ENCODE data around the gene MBIP.
"Not testable (repeated sequence)": the region's sequence is repeated elsewhere in the genome, so short reads cannot be mapped to it uniquely, and the experiment has no call there.

Gene MBIP, protein sequence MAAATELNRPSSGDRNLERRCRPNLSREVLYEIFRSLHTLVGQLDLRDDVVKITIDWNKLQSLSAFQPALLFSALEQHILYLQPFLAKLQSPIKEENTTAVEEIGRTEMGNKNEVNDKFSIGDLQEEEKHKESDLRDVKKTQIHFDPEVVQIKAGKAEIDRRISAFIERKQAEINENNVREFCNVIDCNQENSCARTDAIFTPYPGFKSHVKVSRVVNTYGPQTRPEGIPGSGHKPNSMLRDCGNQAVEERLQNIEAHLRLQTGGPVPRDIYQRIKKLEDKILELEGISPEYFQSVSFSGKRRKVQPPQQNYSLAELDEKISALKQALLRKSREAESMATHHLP

DNA sequence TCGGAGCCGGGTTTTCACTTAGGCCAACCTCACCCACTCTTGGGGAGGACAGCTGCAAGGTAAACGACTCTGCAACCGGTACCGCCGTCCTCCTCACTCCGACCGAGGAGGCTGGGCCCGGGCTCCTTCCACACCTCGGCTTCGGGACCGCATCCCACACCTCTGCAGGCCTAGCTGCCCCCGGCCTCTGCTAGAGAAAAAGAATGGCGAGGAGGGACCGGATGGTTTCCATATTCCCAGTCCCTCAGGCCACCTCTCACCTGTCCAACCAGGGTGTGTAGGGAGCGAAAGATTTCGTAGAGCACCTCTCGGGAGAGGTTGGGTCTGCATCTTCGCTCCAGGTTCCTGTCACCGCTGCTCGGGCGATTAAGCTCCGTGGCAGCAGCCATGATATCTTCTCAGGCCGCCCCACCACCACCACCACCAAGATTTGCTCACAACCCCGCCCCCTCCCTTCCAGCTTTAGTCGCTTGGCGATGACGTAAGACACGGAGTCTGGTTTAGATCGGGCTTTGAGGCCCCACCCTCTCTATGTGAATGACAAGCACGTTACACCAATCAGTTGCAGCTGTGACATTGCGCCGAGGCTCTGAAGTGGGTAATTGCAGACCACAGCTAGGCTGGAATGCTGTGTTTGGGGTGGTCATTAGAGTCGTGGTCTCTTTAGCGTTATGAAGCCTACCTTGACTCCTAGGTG, at the start of gene MBIP:
TSS of gene MBIP (minus strand) at position 438 of the 697 bp plus-strand sequence. CDS start at position 389, 49 bp downstream.
- peak; percentile 95 for DNase-seq

- DNase-seq: no peak
Measured at GRCh38 chr14:36367985-36368774, 47.7 kb upstream of the MBIP start.

- peak; percentile 34 for DNase-seq
Measured at GRCh38 chr14:36365766-36366165, 45.3 kb upstream of the MBIP start.

GRCh38 chr14:36363704-36364103, 43.3 kb upstream of the MBIP start:
- no peak for DNase-seq

DNA sequence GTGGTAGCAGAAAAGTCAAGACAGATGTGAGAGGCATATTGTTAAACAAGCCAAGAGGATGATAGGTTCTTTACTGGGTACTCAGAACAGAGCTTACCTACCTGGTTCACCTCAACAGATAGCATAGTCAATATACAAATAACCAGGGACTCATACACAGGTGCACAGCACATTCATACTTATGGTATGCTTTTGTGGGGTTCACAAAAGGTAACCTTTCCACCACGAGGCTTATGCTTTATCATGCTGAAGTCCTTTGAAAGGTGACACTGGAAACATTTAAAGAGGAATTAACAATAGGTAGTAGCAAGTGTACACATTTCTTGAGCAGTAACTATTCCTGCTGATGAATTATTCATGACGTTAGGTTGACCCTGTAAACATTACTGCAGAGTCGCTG, 42.2 kb upstream of the MBIP start:
- peak; percentile 85 for DNase-seq

- no peak for DNase-seq
Measured at GRCh38 chr14:36361210-36361853, 40.9 kb upstream of the MBIP start.

- no peak for DNase-seq
Measured at GRCh38 chr14:36356862-36357261, 36.4 kb upstream of the MBIP start.

- peak; percentile 99 for DNase-seq
Measured at GRCh38 chr14:36346052-36346451, 25.6 kb upstream of the MBIP start.

GRCh38 chr14:36344211-36344610, 23.8 kb upstream of the MBIP start:
- DNase-seq: no peak

DNA sequence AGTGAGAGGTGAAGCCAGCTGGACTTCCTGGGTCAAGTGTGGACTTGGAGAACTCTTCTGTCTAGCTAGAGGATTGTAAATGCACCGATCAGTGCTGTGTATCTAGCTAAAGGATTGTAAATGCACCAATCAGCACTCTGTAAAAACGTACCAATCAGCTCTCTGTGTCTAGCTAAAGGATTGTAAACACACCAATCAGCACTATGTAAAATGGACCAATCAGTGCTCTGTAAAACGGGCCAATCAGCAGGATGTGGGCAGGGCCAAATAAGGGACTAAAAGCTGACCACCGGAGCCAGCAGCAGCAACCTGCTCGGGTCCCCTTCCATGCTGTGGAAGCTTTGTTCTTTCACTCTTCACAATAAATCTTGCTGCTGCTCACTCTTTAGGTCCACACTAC, 21.4 kb upstream of the MBIP start:
- DNase-seq: not testable (repeated sequence)

GRCh38 chr14:36340276-36340890, 19.9 kb upstream of the MBIP start:
- no peak for DNase-seq

DNA sequence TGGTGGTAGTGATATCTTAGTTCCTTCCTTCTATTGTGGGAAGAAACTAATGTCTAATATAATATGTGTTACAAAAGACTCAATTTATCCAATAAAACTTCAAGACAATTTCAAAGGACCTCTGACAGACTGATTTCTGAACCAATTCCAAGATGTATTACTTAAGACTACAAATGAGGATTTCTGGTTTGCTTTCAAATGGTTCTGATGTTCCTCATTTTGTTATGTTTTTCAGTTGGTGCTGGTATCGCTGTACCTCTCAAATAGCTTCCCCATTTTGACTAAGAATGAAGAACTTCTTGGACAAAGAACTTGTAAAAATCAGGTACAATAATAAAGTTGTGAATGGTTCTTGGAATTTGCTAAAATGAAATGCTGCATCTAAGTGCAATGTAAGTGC, 19.4 kb upstream of the MBIP start:
- DNase-seq: no peak

- DNase-seq: no peak
Measured at GRCh38 chr14:36333119-36333518, 12.7 kb upstream of the MBIP start.

DNA sequence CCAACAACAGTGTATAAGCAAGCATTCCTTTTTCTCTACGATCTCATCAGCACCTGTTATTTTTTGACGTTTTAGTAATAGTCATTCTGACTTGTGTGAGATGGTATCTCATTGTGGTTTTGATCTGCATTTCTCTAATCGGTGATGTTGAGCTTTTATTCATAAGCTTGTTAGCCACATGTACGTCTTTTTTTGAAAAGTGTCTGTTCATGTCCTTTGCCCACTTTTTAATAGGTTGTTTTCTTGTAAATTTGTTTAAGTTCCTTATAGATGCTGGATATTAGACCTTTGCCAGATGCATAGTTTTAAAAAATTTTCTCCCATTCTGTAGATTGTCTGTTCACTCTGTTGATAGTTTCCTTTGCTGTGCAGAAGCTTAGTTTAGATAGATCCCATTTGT, 7.1 kb upstream of the MBIP start:
- not testable (repeated sequence) for DNase-seq

GRCh38 chr14:36325853-36326252, 5.4 kb upstream of the MBIP start:
- DNase-seq: no peak

DNA sequence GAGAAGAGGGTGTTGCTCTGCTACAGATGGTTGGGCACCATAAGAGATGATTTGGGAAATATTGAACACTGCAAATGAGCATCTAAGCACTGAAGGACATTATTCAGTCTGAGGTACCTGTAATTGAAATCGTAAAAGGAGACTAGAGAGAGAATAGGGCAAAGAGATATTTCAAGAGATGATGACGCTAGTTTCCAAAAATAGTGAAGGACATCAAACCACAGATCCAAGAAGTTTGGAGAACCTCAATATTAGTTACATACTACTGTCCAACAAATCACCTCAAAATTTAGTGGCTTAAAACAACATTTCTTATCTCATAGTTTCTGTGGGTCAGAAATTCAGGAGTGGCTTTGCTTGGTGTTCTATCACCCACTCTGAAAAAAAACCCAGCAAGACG, 4.5 kb upstream of the MBIP start:
- no peak for DNase-seq

DNA sequence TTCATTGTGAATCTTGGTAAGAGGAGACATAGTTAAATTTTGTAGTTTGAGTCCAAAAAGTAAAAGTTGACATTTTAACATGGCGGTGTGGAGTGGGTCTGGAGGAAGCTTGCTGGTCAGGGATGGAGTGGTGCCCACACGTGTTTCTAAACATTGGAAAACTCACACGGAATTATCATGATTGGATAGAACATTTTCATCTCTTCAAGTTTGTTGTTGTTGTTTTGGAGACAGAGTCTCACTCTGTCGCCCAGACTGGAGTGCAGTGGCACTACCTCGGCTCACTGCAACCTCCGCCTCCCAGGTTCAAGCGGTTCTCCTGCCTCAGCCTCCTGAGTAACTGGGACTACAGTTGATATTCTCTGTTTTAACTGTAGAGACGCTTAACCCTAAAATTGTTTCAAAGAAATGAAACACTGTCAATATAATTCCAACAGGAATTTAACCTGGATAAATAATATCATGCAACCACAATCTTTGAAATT, 502 bp upstream of the MBIP start:
- DNase-seq: no peak

- peak; percentile 75 for DNase-seq
Measured at GRCh38 chr14:36319899-36320199, 588 bp downstream of the MBIP start.

DNA sequence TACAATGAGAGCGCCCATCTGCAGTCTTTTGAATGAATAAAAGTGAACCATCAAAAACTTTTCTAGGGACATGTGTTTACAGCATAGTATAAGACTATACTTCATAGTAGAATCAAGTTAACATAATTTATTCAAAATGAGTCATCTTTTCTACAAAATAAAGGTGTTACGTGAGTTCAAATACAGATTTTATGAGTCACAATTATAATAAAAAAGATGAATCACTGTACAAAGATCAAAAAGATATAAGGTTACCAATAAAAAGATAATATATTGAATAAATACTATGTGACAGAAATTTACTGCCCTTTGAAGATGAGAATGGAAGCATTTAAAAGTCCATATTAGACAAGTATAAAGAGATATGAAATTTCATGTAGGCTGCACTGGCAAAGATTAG, 2.8 kb downstream of the MBIP start:
- peak; percentile 41 for DNase-seq

- peak; percentile 54 for DNase-seq
Measured at GRCh38 chr14:36316131-36316530, 4.3 kb downstream of the MBIP start.

DNA sequence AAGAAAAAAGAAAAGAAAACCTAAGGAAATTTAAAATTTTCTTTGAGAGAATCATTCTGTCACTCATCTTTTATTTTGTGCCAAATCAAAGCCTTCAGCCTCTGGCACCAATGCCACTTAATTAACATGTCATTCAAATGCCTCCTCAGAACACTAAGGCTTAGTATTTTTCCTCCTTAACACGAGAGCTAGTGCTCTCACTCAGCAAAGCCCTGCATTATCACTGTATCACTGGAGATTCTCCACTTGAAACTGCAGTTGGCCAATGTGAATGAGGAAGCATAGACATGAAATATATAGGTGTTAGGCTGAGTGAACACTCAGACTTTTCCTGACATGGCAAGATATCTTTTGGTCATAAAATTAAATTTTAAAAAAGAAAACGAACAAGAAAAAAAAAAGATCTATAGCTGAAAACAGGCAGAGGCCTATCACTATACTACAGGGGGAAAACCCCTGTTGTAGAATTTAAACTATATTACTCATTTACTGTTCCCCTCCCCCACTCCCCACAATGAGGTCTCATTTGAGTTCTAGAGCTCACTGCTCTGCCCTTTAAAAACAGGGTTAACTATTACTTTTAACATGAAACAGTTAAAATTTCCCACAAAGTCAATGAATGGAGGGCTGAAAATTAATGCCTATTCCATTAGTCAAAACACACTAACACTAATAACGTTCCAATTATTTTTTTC, 5.1 kb downstream of the MBIP start:
- peak; percentile 65 for DNase-seq

GRCh38 chr14:36313898-36314297, 6.5 kb downstream of the MBIP start:
- DNase-seq: peak; percentile 41

Measured in NCI-H510A treated with DMSO at 0.1 percent for 48 hours (cell line).